Motor neuron (in vitro differentiated cells): ENCODE data around the gene WDR87. TPM values are rescaled to one million over a fixed set of nuclear protein-coding genes. Genes with fewer than 3 reads are reported as not detected.
A peak's percentile ranks its signal among the peaks of the same experiment; 100 is the strongest.

Experiments used
- ATAC-seq, 8 experiments: fragments of 200-7000 bp; cut with Tn5 transposase; replicated peaks in 6 of 8; 2 replicates each; pipeline ENCODE4 v1.8.0; 2021; ENCODE audit warnings: mild to moderate bottlenecking in 8 of 8, moderate library complexity in 8 of 8
- H3K27ac ChIP-seq, 2 donors: fragments of 250-450 bp; sonication (Bioruptor Pico); 2 replicates each; pipeline ENCODE4 v1.9.0; 2021; ENCODE audit warnings: antibody characterized with exemption in 2 of 2, mild to moderate bottlenecking in 2 of 2, moderate library complexity in 1 of 2
- H3K4me1 ChIP-seq, 2 donors: fragments of 250-450 bp; sonication (Bioruptor Pico); replicated peaks in 1 of 2; 2 replicates each; pipeline ENCODE4 v1.6.1; 2021; ENCODE audit warnings: antibody characterized with exemption in 2 of 2, mild to moderate bottlenecking in 2 of 2, moderate library complexity in 1 of 2
- H3K4me3 ChIP-seq, 5 donors: fragments of 250-450 bp; sonication (Bioruptor Pico); 2 replicates each; pipeline ENCODE4 v1.9.0; 2021; ENCODE audit warnings: antibody characterized with exemption in 5 of 5, mild to moderate bottlenecking in 5 of 5, moderate library complexity in 4 of 5
- WGBS, 10 experiments: fragments of 450-650 bp; shearing (Covaris generic); methylation state at CpG; one replicate each; pipeline ENCODE4 v1.0.0; 2022; 5-methylcytosine and 5-hydroxymethylcytosine counted together
- in situ Hi-C, 9 experiments: fragments of 400-800 bp; cut with MboI; loops; one replicate each; pipeline ENCODE4 v1.15.0; 2021; ENCODE audit warnings: low sequenced_read_pairs in 9 of 9, low pct_unique_long_range_greater_than_20kb in 2 of 9; ENCODE audit not compliant: unreplicated experiment in 9 of 9
- total RNA-seq, 8 experiments: library from RNA; unstranded; fragments of 300-600 nt; gene quantifications; 2 replicates each; pipeline versions ENCODE4 v1.2.3 to v1.2.4, GENCODE V29; 2022

Gene WDR87
- under 1 TPM in 5 of 8 experiments, not detected in 3; 0.08 to 0.70 (median 0.20) TPM for total RNA-seq

DNA sequence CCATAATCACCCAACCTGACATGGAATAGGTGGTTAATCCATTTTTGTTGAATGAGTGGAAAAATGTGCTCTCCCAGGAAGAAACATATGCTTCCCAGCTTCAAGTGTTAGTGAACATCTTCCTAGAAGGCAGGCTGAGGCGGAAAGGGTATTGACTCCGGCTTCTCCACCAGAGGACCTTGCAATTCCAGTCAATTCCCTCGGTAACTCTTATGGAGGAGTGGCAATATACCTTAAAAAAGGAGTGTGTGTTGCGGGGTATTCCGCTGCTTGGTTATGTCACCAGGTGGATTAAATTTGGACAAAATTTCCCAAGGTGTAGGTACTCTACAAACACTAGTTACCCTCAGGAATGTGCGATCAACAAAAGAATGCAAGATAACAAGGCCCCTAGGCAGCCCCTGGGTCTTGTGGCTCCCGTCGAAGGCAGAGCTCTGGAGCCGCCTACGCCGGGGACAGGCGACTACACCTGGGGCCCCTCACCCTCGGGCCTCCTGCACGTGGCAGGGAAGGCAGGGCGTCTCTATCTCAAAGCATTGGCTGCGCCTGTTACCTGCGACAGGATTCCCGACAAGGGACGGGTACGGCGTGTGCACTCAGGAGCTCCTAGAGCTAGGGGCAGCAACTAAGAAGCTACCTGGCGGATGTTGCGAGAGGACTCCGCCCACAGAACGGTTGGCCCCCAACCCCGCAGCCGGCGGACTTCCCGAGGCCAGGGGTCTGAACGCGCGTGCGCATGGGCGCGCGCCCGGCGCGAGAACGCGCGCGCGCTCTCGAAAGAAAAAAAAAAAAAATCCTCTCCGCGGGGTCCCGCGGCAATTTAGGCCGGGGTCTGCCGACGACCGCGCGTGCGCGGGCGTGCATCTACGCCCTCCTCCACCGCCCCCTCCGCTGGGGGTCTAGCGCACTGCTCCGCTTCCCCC, at the start of gene WDR87:
TSS of gene WDR87 (minus strand) at position 649 of the 923 bp plus-strand sequence. CDS start 8,355 bp downstream, outside the sequence.
- peak in 7 of 8 experiments; percentile 1 to 72 (median 62) for ATAC-seq
- in situ Hi-C loops = loop anchor here in 5 of 9 experiments (10.0 to 25.0 kb wide), 5 partner anchors 181 to 456 kb away; partner anchors contain the start of genes CATSPERG (in 2 of the 5), DPF1 (in 1 of the 5) and PSMD8 (in 1 of the 5)

DNA sequence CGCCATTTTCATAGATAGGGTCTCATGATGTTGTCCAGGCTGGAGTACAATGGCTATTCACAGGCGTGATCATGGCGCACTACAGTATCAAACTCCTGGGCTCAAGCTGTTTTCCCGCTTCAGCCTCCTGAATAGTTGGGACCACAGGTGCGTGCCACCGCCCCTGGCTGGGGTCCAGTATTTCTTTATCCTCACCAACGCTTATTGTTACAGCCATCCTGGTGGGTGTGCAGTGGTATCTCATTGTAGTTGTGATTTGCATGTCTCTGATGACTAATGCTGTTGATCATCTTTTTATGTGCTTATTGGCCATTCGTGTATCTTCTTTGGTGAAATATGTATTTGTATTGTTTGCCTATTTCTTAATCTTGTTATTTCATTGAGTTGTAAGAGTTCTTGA, 49.6 kb upstream of the WDR87 start:
- Histone ChIP-seq H3K4me3 (no peak overlapping the region), H3K27ac (no peak overlapping the region), H3K4me1 (peaks cover 4 to 14% of the 10 kb centered on the region in 2 donors)
- 80 to 100% (median 87%) methylated on average over 1 to 7 of the region's 8 CpGs for WGBS, 10 experiments
- in situ Hi-C loops = no loop called here
- ATAC-seq = no peak

More for the DNA sequence above, at the start of gene WDR87:
- Histone ChIP-seq H3K4me1 (peaks cover 17 to 18% of the 10 kb centered on the region in 2 donors), H3K27ac (peak within 1 kb of the TSS; percentile 81 to 85), H3K4me3 (peak within 1 kb of the TSS; percentile 63 to 78 (median 73))
- 7 to 100% (median 33%) methylated on average over 1 to 25 of the region's 63 CpGs; no CpG with 5 or more reads in 1 of the 10 experiments for WGBS, 10 experiments

DNA sequence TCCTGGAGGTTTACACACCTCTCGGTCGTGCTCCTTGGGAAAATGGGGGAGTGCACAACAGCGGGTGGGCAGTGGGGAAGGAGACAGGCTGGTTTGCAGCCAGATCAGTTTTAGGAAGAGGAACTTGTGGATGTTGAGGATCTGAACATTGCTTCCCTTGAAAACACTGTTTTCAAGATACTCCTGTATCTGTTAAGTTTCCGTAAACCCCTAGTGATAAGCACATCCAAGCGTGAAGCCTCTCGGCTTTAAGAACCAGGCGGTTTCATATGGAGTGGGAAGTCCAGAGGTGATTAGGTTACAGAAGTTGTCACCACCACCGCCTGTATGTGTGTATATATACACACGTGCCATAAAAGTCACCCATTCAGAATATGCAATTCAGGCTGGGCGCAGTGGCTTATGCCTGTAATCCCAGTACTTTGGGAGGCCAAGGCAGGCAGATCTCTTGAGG, 48.1 kb upstream of the WDR87 start:
- WGBS, 10 experiments = 60 to 100% (median 75%) methylated on average over 2 to 9 of the region's 10 CpGs; no CpG with 5 or more reads in 3 of the 10 experiments
- Histone ChIP-seq H3K27ac (peak overlapping the region in 1 of 2 donors; percentile 21), H3K4me1 (peaks cover 4 to 14% of the 10 kb centered on the region in 2 donors), H3K4me3 (no peak overlapping the region)
- in situ Hi-C loops = no loop called here
- ATAC-seq = no peak

DNA sequence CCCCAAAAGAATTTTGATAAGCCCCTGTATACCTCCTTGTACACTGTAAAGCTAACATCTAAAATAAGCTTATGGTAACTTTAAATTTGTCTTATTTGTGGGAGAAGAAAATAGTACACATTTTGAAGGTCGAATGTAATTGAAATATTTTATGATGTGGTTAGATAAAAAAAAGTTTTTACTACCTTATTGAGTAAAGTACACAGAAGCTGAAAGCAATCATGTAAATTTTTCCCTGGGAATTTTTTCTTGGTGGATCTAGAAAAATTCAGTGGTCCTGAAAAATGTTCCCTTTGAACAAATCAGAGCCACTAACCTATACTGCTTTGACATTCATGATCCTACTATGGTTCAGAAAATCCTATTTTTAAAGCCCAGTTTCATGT, 47.5 kb upstream of the WDR87 start:
- H3K4me3 ChIP-seq = no peak overlapping the region
- in situ Hi-C loops = no loop called here
- WGBS, 10 experiments = 11 to 67% (median 28%) methylated on average over 1 of the region's 1 CpG; no CpG with 5 or more reads in 2 of the 10 experiments

DNA sequence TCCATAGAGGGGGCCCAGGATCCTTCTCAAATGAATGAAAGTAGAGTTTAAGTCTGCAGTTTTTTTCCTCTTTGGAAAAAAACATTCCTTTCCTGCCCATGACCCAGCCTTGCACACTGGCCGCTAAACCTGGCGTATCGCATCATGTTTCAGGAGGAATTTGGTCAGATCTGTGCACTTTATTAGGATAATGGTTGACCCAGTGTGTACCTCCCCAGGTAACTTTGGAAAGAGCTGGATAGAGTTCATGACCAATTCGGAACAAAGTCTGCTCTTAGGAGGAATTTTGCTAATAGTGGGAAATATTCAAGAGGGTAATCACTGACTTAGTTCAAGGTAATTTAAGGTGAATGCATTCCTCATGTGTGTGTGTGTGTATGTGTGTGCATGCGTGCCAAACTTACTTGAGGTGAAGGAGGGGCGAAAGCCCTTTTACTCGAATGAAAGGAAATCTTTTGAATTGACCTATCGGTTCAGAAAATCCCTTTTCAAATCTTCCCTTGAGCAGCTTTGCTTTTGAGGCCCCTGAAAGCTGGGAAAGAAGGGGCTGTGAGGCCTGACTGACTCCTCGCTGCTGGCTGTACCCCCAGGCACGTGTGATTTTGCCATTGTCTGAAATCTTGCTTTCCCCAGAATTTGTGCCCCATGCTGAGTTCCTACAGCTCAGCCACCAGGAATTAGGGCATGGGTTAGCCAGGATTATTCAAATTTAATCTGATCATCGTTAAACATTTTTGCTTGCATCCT, 47.0 kb upstream of the WDR87 start:
- 0 to 89% (median 50%) methylated on average over 1 to 11 of the region's 11 CpGs; no CpG with 5 or more reads in 1 of the 10 experiments for WGBS, 10 experiments
- in situ Hi-C loops = no loop called here
- H3K4me1 ChIP-seq = peaks cover 4 to 14% of the 10 kb centered on the region in 2 donors
- H3K27ac ChIP-seq = no peak overlapping the region
- ATAC-seq = no peak
- no peak overlapping the region for H3K4me3 ChIP-seq

More for the DNA sequence above, 47.5 kb upstream of the WDR87 start:
- no peak overlapping the region for H3K27ac ChIP-seq
- H3K4me1 ChIP-seq = peaks cover 4 to 14% of the 10 kb centered on the region in 2 donors
- no peak for ATAC-seq

DNA sequence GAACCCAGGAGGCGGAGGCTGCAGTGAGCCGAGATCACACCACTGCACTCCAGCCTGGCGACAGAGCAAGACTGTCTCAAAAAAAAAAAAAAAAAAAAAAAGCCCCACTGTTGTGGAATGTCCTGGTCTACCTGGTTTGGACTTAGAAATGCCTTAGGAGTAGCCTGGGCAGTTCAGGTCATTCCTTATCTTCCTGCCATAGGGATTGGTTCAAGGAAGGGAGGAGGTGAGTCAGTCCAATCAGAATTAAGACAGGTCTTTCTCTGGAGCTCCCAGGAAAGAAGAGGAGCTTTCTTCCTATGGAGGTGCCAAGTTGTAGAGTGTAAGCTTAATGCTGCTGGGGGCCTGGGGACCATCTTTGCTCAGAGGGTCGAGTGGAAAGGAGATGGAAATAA, 45.4 kb upstream of the WDR87 start:
- no peak for ATAC-seq
- in situ Hi-C loops = no loop called here
- Histone ChIP-seq H3K27ac (no peak overlapping the region), H3K4me1 (peaks cover 4 to 14% of the 10 kb centered on the region in 2 donors), H3K4me3 (no peak overlapping the region)
- 38 to 100% (median 67%) methylated on average over 1 to 3 of the region's 4 CpGs; no CpG with 5 or more reads in 2 of the 10 experiments for WGBS, 10 experiments

DNA sequence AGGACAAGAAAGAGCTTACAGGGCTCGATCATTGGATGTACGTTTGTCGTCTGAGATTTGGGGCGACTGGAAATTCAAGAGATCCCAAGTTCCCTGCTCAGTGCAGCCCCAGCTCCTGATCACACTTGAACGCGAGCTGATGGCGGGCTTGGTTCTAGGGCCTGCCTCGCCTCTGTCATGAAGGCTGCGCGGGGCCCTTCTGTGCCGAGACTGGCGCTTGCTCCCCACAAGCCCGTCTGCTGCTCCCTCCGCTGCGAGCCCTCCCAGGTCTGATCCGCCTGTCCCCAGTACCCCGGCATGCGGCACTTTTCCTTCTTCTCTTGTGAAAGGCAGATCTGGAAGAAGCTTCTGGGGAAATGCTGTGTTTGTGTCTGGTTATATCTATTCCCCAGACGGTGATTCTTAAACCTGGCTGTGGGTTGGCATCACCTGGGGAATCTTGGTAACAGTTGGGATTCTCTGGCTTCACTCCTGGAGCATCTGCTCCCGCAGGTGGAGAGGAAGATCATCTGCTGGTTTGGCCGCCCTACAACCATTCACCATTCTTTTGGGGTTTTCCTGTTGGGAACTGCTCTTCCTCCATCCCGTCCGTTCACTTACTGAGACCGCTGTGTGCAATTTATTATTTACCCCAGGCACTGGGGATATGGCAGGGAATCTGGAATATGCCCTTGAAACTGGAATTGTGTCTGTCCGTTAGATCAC, 44.2 kb upstream of the WDR87 start:
- H3K27ac ChIP-seq = no peak overlapping the region

DNA sequence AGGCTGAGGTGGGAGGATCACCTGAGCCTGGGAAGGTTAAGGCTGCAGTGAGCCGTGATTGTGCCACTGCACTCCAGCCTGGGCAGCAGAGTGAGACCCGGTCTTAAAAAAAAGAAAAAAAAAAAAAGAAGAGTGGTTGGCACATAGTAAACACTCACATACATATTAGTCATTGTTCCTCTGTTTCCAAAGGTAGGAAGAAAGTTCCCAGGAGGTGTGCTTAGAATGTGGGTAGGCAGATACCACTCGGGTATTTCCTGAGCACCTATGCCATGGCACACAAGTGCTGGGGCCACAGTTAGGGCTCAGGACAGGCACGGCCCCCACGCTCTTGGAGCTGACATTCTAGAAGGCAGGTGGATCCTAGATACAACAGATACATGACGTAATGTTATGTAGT, 42.0 kb upstream of the WDR87 start:
- ATAC-seq = no peak
- peaks cover 0 to 3% of the 10 kb centered on the region in 2 donors for H3K4me1 ChIP-seq
- H3K27ac ChIP-seq = no peak overlapping the region
- in situ Hi-C loops = no loop called here
- H3K4me3 ChIP-seq = no peak overlapping the region
- 93 to 100% (median 100%) methylated on average over 1 to 3 of the region's 6 CpGs; no CpG with 5 or more reads in 5 of the 10 experiments for whole genome bisulfite sequencing, 10 experiments

More for the DNA sequence above, 44.2 kb upstream of the WDR87 start:
- ATAC-seq = no peak
- Histone ChIP-seq H3K4me1 (peaks cover 3 to 14% of the 10 kb centered on the region in 2 donors), H3K4me3 (no peak overlapping the region)
- WGBS, 10 experiments = 90 to 100% (median 98%) methylated on average over 1 to 10 of the region's 25 CpGs; no CpG with 5 or more reads in 1 of the 10 experiments
- in situ Hi-C loops = no loop called here

DNA sequence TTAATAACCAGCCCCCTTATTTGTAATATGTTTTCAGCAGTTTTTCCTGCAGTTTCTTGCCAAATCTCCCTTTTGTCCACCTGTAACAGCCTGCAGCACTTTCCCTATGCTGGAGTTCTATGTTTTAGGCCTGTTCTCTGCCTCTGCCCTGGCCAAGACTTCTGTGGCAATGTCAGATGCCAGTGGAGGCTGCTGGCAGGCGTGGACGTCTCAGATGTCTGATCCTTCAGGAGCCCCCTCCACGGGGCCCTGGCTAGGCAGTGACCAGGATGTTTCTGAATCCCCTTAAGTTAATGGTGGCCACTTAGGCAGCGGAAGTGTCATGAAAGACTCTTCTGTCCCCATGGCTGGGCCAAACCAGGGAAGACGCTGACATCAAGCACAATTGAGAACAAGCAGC, 41.4 kb upstream of the WDR87 start:
- in situ Hi-C loops = no loop called here
- no peak overlapping the region for H3K27ac ChIP-seq
- peaks cover 2 to 4% of the 10 kb centered on the region in 2 donors for H3K4me1 ChIP-seq
- ATAC-seq = no peak
- H3K4me3 ChIP-seq = no peak overlapping the region
- WGBS, 10 experiments = 80 to 100% (median 100%) methylated on average over 1 to 3 of the region's 5 CpGs; no CpG with 5 or more reads in 3 of the 10 experiments

DNA sequence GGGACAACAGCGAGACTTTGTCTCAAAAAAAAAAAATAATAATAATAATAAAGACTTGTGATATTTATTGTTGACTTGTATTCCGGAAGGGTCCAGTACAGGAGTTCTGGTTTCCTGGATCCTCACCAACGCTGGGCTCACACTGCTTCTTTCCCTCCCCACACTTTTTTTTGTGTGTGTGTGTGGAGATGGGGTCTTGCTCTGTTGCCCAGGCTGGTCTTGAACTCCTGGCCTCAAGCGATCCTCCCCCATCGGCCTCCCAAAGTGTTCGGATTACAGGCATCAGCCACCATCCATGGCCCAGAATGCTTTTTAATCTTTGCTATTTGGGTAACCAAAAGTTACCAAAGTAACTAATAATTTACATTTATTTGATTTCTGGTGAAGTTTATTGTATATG, 39.7 kb upstream of the WDR87 start:
- in situ Hi-C loops = no loop called here
- no peak for ATAC-seq
- H3K4me1 ChIP-seq = peaks cover 17 to 19% of the 10 kb centered on the region in 2 donors

DNA sequence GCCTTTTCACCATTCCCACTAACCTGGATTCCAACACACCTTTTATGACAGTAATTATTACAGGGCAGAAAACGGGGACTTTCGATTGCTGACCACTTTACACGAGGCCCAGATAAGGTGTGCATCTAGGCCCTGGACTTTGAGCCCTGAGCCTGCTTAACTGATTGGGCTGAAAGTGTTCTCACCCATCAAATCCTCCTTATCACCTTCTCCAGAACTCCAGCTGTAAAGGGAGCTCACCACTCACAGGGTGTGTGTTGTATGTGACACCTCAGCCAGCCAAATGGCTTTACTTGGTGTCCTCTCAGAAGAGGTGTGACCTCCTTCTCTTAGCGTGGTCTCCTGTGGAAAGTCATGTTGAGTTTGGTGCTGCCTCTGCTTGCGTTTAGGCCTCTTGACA, 37.1 kb upstream of the WDR87 start:
- no peak for ATAC-seq
- Histone ChIP-seq H3K4me1 (peaks cover 26 to 35% of the 10 kb centered on the region in 2 donors), H3K27ac (peak overlapping the region in 1 of 2 donors; percentile 11), H3K4me3 (no peak overlapping the region)
- 40 to 100% (median 82%) methylated on average over 1 to 5 of the region's 5 CpGs; no CpG with 5 or more reads in 2 of the 10 experiments for WGBS, 10 experiments
- in situ Hi-C loops = no loop called here

More for the DNA sequence above, 39.7 kb upstream of the WDR87 start:
- Histone ChIP-seq H3K4me3 (no peak overlapping the region), H3K27ac (no peak overlapping the region)
- WGBS, 10 experiments = 91 to 100% (median 94%) methylated on average over 1 to 6 of the region's 6 CpGs; no CpG with 5 or more reads in 2 of the 10 experiments

DNA sequence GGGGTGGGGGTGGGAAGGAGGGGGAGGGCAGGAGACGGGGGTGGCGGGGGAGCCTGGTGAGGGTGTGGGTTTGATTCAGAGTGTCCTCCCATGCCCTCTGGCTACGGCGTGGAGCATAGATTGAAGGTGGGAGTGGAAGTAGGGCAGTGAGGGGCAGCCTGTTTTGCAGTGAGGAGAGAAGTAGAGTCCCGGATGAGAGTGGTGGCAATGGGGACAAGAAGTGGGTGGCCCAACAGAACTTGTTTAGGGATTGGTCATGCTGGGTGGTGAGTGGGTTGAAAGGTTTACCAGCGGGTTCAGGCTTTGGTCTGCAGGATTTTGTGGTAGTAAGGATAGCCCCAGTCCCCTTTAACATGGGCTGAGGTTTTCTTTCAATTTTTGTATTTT, 36.1 kb upstream of the WDR87 start:
- in situ Hi-C loops = no loop called here
- Histone ChIP-seq H3K27ac (peak overlapping the region in 1 of 2 donors; percentile 81), H3K4me3 (no peak overlapping the region), H3K4me1 (peaks cover 26 to 35% of the 10 kb centered on the region in 2 donors)
- 60 to 100% (median 100%) methylated on average over 1 of the region's 6 CpGs; no CpG with 5 or more reads in 6 of the 10 experiments for WGBS, 10 experiments
- no peak for ATAC-seq
